Measurements from ENCODE around the gene CRMP1. TPM values are rescaled to one million over a fixed set of nuclear protein-coding genes. Genes with fewer than 3 reads are reported as not detected.

CRMP1 gene
- total and polyA plus RNA-seq, 2 of the 8 experiments (the other 6 are each of a cell fraction or from before 2014, with no cell fraction given), result 120 to 131 TPM

- TF ChIP-seq, protein P1, sequence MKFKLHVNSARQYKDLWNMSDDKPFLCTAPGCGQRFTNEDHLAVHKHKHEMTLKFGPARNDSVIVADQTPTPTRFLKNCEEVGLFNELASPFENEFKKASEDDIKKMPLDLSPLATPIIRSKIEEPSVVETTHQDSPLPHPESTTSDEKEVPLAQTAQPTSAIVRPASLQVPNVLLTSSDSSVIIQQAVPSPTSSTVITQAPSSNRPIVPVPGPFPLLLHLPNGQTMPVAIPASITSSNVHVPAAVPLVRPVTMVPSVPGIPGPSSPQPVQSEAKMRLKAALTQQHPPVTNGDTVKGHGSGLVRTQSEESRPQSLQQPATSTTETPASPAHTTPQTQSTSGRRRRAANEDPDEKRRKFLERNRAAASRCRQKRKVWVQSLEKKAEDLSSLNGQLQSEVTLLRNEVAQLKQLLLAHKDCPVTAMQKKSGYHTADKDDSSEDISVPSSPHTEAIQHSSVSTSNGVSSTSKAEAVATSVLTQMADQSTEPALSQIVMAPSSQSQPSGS (IDR thresholded peaks at IDR 0.05; ENCODE audit: low read length), result no peak
- TF ChIP-seq EZH2 (IDR thresholded peaks at IDR 0.05; ENCODE audit: low read depth, low read length, severe bottlenecking), result no peak
- no peak for TF ChIP-seq KDM5A (IDR thresholded peaks at IDR 0.05; ENCODE audit: low read length)
- TF ChIP-seq CTBP2 (IDR thresholded peaks at IDR 0.05; ENCODE audit: borderline replicate concordance, insufficient read depth, insufficient read length, low read length), result no peak
- no peak for TF ChIP-seq BCL11A (IDR thresholded peaks at IDR 0.05; ENCODE audit: low read depth in 2 of 2, low read length in 2 of 2)
- TF ChIP-seq, protein P2, sequence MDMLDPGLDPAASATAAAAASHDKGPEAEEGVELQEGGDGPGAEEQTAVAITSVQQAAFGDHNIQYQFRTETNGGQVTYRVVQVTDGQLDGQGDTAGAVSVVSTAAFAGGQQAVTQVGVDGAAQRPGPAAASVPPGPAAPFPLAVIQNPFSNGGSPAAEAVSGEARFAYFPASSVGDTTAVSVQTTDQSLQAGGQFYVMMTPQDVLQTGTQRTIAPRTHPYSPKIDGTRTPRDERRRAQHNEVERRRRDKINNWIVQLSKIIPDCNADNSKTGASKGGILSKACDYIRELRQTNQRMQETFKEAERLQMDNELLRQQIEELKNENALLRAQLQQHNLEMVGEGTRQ (IDR thresholded peaks at IDR 0.05; ENCODE audit: low read length), result no peak
- no peak for TF ChIP-seq EP300 (IDR thresholded peaks at IDR 0.05; ENCODE audit: borderline replicate concordance in 1 of 2, low read depth in 2 of 2, low read length in 2 of 2)
These were observed 47.6 kb downstream of the CRMP1 start (continued) for GRCh38 chr4:5845035-5845905.

All from H1 (cell line).